NCI-H460 (cell line): ENCODE results near the gene PRR20D. TPM values are rescaled to one million over a fixed set of nuclear protein-coding genes. Genes with fewer than 3 reads are reported as not detected.
"Not testable (repeated sequence)": the region's sequence is repeated elsewhere in the genome, so short reads cannot be mapped to it uniquely, and the experiment has no call there.

ENCODE experiments used
- DNase-seq: peaks from one replicate; pipeline ENCODE4 v3.0.0-alpha.2; 2016; ENCODE audit warnings: low read depth; ENCODE audit errors: extremely low read depth
- polyA plus RNA-seq: library from polyadenylated mRNA; depleted of rRNA; stranded (reverse); fragments of >200 nt; gene quantifications from 2 replicates; pipeline ENCODE4 v1.2.3, GENCODE V29; 2014; cell fraction: nucleus; rRNA removed
- small RNA-seq, 2 experiments: library from RNA; depleted of rRNA; stranded (forward); fragments of <200 nt; gene quantifications; one replicate each; pipeline ENCODE3, GENCODE V24; 2014
- total RNA-seq: library from RNA; depleted of rRNA; stranded (reverse); fragments of >200 nt; shearing (Covaris generic); gene quantifications from 2 replicates; pipeline ENCODE4 v1.2.3, GENCODE V29; 2014; rRNA removed

Gene PRR20D
- not detected in 2 replicates for total RNA-seq
- not detected in 2 replicates for polyA plus RNA-seq

- not testable (repeated sequence) for DNase-seq
Observed at GRCh38 chr13:57160332-57160731, at the start of gene PRR20D. TSS of gene PRR20D (plus strand) at chr13:57160632. CDS start at chr13:57161019, 387 bp downstream.

GRCh38 chr13:57114945-57115344 lies 45.5 kb upstream of the PRR20D start:
- no peak for DNase-seq

GRCh38 chr13:57123681-57124080 lies 36.8 kb upstream of the PRR20D start:
- no peak for DNase-seq

- DNase-seq: no peak
Observed at GRCh38 chr13:57128909-57129308, 31.5 kb upstream of the PRR20D start.

- DNase-seq: no peak
Observed at GRCh38 chr13:57136093-57136492, 24.3 kb upstream of the PRR20D start.

- no peak for DNase-seq
Observed at GRCh38 chr13:57137585-57137984, 22.8 kb upstream of the PRR20D start.

GRCh38 chr13:57138988-57139387 lies 21.4 kb upstream of the PRR20D start:
- no peak for DNase-seq

GRCh38 chr13:57139781-57140180 lies 20.7 kb upstream of the PRR20D start:
- not testable (repeated sequence) for DNase-seq

- not testable (repeated sequence) for DNase-seq
Observed at GRCh38 chr13:57140235-57140968, 20.0 kb upstream of the PRR20D start, which contains the start of gene PRR20A. TSS of gene PRR20A (plus strand) at chr13:57140918. CDS start at chr13:57141305, 387 bp downstream.

GRCh38 chr13:57147188-57147587 lies 13.2 kb upstream of the PRR20D start, which contains the start of gene PRR20B:
TSS of gene PRR20B (plus strand) at chr13:57147488. CDS start at chr13:57147875, 387 bp downstream.
- not testable (repeated sequence) for DNase-seq

GRCh38 chr13:57148106-57148505 lies 12.3 kb upstream of the PRR20D start:
- DNase-seq: not testable (repeated sequence)

GRCh38 chr13:57153761-57154160 lies 6.7 kb upstream of the PRR20D start, which contains the start of gene PRR20C:
TSS of gene PRR20C (plus strand) at chr13:57154061. CDS start at chr13:57154448, 387 bp downstream.
- not testable (repeated sequence) for DNase-seq

GRCh38 chr13:57166897-57167296 lies 6.5 kb downstream of the PRR20D start, which contains the start of gene PRR20E:
TSS of gene PRR20E (plus strand) at chr13:57167197. CDS start at chr13:57167584, 387 bp downstream.
- DNase-seq: not testable (repeated sequence)

GRCh38 chr13:57191667-57192066 lies 31.2 kb downstream of the PRR20D start:
- DNase-seq: no peak

GRCh38 chr13:57212989-57213388 lies 52.6 kb downstream of the PRR20D start:
- no peak for DNase-seq

Small RNA genes within 50 kb of the gene (small RNA-seq; reads per million reads assigned to genes)
- 0 reads per million in 2 experiments for gene PRR20FP

Other genes starting within 250 kb of the PRR20D start
- gene PRR20A, start 19.7 kb upstream of the PRR20D start, total RNA-seq: not detected in 2 replicates
- not detected in 2 replicates for gene PRR20B, start 13.1 kb upstream of the PRR20D start, total RNA-seq
- gene PRR20C, start 6.6 kb upstream of the PRR20D start, total RNA-seq: not detected in 2 replicates
- not detected in 2 replicates for gene PRR20E, start 6.6 kb downstream of the PRR20D start, total RNA-seq